ENCODE results near the gene COL1A2. TPM values are rescaled to one million over a fixed set of nuclear protein-coding genes. Genes with fewer than 3 reads are reported as not detected.

The COL1A2 gene
- total and polyA plus RNA-seq, 2 of the 8 experiments (the other 6 are each of a cell fraction or from before 2014, with no cell fraction given), result 45.2 to 87.2 TPM

DNA sequence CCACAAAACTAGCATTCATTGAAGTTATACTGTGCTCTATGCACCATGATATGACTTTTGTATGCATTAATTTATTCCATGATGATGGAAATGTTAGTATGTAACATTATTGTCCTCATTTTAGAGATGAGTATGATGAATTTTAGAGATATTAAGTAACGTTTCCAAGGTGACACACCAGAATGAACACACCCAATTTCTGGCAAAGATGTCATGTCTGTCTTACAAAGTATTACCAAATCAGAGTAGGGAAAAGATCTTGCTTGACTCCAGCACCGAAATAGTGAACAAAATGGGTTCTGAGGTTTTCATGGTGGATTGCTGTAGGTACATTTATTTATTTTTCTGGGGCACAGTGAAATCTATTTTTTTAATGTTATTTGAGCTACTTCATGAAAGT, 33.8 kb upstream of the COL1A2 start (continued):
- no peak for TF ChIP-seq HDAC2 (IDR thresholded peaks at IDR 0.05; ENCODE audit: borderline replicate concordance in 1 of 2, low read depth in 2 of 2, low read length in 2 of 2)
- no peak for TF ChIP-seq SUZ12 (IDR thresholded peaks at IDR 0.05; ENCODE audit: low read length)
- no peak for TF ChIP-seq CBX8 (IDR thresholded peaks at IDR 0.05; ENCODE audit: borderline replicate concordance, low read depth, low read length)
- no peak for TF ChIP-seq CREB1 (IDR thresholded peaks at IDR 0.05)
- no peak for TF ChIP-seq EZH2 (IDR thresholded peaks at IDR 0.05; ENCODE audit: low read depth, low read length, severe bottlenecking)
- no peak for TF ChIP-seq JUND (IDR thresholded peaks at IDR 0.05; ENCODE audit: low read length)
- TF ChIP-seq, protein P1, sequence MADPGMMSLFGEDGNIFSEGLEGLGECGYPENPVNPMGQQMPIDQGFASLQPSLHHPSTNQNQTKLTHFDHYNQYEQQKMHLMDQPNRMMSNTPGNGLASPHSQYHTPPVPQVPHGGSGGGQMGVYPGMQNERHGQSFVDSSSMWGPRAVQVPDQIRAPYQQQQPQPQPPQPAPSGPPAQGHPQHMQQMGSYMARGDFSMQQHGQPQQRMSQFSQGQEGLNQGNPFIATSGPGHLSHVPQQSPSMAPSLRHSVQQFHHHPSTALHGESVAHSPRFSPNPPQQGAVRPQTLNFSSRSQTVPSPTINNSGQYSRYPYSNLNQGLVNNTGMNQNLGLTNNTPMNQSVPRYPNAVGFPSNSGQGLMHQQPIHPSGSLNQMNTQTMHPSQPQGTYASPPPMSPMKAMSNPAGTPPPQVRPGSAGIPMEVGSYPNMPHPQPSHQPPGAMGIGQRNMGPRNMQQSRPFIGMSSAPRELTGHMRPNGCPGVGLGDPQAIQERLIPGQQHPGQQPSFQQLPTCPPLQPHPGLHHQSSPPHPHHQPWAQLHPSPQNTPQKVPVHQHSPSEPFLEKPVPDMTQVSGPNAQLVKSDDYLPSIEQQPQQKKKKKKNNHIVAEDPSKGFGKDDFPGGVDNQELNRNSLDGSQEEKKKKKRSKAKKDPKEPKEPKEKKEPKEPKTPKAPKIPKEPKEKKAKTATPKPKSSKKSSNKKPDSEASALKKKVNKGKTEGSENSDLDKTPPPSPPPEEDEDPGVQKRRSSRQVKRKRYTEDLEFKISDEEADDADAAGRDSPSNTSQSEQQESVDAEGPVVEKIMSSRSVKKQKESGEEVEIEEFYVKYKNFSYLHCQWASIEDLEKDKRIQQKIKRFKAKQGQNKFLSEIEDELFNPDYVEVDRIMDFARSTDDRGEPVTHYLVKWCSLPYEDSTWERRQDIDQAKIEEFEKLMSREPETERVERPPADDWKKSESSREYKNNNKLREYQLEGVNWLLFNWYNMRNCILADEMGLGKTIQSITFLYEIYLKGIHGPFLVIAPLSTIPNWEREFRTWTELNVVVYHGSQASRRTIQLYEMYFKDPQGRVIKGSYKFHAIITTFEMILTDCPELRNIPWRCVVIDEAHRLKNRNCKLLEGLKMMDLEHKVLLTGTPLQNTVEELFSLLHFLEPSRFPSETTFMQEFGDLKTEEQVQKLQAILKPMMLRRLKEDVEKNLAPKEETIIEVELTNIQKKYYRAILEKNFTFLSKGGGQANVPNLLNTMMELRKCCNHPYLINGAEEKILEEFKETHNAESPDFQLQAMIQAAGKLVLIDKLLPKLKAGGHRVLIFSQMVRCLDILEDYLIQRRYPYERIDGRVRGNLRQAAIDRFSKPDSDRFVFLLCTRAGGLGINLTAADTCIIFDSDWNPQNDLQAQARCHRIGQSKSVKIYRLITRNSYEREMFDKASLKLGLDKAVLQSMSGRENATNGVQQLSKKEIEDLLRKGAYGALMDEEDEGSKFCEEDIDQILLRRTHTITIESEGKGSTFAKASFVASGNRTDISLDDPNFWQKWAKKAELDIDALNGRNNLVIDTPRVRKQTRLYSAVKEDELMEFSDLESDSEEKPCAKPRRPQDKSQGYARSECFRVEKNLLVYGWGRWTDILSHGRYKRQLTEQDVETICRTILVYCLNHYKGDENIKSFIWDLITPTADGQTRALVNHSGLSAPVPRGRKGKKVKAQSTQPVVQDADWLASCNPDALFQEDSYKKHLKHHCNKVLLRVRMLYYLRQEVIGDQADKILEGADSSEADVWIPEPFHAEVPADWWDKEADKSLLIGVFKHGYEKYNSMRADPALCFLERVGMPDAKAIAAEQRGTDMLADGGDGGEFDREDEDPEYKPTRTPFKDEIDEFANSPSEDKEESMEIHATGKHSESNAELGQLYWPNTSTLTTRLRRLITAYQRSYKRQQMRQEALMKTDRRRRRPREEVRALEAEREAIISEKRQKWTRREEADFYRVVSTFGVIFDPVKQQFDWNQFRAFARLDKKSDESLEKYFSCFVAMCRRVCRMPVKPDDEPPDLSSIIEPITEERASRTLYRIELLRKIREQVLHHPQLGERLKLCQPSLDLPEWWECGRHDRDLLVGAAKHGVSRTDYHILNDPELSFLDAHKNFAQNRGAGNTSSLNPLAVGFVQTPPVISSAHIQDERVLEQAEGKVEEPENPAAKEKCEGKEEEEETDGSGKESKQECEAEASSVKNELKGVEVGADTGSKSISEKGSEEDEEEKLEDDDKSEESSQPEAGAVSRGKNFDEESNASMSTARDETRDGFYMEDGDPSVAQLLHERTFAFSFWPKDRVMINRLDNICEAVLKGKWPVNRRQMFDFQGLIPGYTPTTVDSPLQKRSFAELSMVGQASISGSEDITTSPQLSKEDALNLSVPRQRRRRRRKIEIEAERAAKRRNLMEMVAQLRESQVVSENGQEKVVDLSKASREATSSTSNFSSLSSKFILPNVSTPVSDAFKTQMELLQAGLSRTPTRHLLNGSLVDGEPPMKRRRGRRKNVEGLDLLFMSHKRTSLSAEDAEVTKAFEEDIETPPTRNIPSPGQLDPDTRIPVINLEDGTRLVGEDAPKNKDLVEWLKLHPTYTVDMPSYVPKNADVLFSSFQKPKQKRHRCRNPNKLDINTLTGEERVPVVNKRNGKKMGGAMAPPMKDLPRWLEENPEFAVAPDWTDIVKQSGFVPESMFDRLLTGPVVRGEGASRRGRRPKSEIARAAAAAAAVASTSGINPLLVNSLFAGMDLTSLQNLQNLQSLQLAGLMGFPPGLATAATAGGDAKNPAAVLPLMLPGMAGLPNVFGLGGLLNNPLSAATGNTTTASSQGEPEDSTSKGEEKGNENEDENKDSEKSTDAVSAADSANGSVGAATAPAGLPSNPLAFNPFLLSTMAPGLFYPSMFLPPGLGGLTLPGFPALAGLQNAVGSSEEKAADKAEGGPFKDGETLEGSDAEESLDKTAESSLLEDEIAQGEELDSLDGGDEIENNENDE (IDR thresholded peaks at IDR 0.05; ENCODE audit: insufficient replicate concordance, low read length), result no peak
- TF ChIP-seq SRF (IDR thresholded peaks at IDR 0.05; ENCODE audit: low read depth, low read length), result no peak
